ENCODE results near the gene NCAN. TPM values are rescaled to one million over a fixed set of nuclear protein-coding genes. Genes with fewer than 3 reads are reported as not detected.

The NCAN gene
- total and polyA plus RNA-seq, 9 of the 15 experiments (the other 6 are each of a cell fraction or from before 2014, with no cell fraction given) = 0.04 TPM; not detected in 8

GRCh38 chr19:19170053-19170872 lies 41.5 kb upstream of the NCAN start, which contains the start of gene MEF2B (continued):
- TF ChIP-seq ELK1 (CRISPR knock-in tag; IDR thresholded peaks at IDR 0.05) = no peak
- no peak for TF ChIP-seq ETV1 (tag; conservative IDR thresholded peaks at IDR 0.05; ENCODE audit: low read depth)
- TF ChIP-seq MLLT1 (IDR thresholded peaks at IDR 0.05) = no peak
- TF ChIP-seq XRCC5 (IDR thresholded peaks at IDR 0.05; ENCODE audit: low read depth, low read length) = no peak
- no peak; the same call in 1 of the 2 replicates for TF ChIP-seq CHD2 (IDR thresholded peaks at IDR 0.05; ENCODE audit: low read depth, low read length)
- TF ChIP-seq ZNF212 (CRISPR knock-in tag; IDR thresholded peaks at IDR 0.05) = no peak
- peak; percentile 65 for TF ChIP-seq RBM25 (IDR thresholded peaks at IDR 0.05; ENCODE audit: low read depth, low read length, severe bottlenecking)
- TF ChIP-seq TGIF2 (CRISPR knock-in tag; IDR thresholded peaks at IDR 0.05) = no peak
- TF ChIP-seq KDM2B (CRISPR knock-in tag; IDR thresholded peaks at IDR 0.05) = peak; percentile 54; the same call in 1 of the 2 replicates
- TF ChIP-seq POLR2A (conservative IDR thresholded peaks at IDR 0.05) = 0 out of 2 replicates have a peak, but pooled peaks have one; percentile 19
- TF ChIP-seq SMARCA5 (IDR thresholded peaks at IDR 0.05) = no peak
- no peak for TF ChIP-seq CHD7 (IDR thresholded peaks at IDR 0.05; ENCODE audit: low read depth, low read length)
- TF ChIP-seq ZNF12 (CRISPR knock-in tag; IDR thresholded peaks at IDR 0.05) = 0 out of 2 replicates have a peak, but pooled peaks have one; percentile 37
- TF ChIP-seq STAT5A (IDR thresholded peaks at IDR 0.05; ENCODE audit: borderline replicate concordance, low read length) = no peak
- no peak for TF ChIP-seq GTF2A2 (tag; IDR thresholded peaks at IDR 0.05)

All from K562 (cell line).